ENCODE measurements around the gene MAP7D3.

Gene MAP7D3

DNA sequence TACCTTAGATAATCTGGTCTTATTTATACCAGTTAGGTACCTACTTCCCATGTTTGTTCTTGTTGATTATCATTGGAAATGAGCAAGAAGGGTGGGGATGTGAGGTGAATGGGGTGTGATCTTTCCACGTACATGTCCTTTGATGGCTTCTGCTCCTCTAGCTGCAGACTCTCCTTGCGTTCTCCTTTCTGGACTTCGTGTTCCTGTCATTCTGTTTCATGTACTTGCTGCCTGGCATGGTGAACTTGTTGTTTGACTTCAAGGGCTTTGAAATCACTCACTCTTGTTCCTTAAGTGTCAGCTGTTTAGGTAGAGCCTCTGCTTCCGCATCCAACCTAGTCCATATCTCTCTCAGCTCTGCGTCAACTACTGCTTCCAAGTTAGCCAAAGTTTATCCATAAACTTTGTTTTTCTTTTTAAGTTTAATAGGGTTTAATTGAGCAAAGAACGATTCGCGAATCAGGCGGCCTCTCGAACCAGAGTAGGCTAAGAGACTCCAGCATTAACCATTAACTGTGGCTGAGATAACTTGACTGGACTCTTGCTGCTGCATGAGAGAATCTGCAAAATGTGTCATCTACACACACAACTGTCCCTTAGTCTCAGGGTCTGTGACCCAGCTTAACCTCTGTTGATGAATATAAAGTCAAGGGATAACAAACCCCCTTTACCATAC is 61.0 kb downstream of the MAP7D3 start:
- no peak for TF ChIP-seq CTCF (IDR thresholded peaks at IDR 0.05)

DNA sequence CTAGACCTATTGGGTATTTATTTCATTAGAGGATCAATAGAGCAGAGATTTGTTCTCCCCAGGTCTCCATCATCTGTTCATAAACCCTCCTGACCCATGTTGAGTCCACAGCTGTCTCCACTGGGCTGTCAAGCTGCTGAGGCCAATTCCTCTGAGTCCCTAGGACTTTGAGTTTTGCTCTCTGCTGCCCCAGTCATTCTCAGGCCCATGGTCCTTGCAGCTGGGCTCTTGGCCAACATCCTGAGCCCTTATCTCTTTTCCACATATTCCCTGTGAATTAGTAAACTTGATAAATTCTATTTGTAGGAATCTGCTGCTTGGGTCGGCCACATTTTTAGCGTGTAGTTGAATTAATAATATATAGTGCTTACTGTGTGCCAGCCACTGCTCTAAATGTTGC is 62.0 kb downstream of the MAP7D3 start:
- no peak for TF ChIP-seq CTCF (IDR thresholded peaks at IDR 0.05)

- no peak for TF ChIP-seq CTCF (IDR thresholded peaks at IDR 0.05)
Observed at GRCh38 chrX:136186023-136186413, 65.2 kb downstream of the MAP7D3 start.

DNA sequence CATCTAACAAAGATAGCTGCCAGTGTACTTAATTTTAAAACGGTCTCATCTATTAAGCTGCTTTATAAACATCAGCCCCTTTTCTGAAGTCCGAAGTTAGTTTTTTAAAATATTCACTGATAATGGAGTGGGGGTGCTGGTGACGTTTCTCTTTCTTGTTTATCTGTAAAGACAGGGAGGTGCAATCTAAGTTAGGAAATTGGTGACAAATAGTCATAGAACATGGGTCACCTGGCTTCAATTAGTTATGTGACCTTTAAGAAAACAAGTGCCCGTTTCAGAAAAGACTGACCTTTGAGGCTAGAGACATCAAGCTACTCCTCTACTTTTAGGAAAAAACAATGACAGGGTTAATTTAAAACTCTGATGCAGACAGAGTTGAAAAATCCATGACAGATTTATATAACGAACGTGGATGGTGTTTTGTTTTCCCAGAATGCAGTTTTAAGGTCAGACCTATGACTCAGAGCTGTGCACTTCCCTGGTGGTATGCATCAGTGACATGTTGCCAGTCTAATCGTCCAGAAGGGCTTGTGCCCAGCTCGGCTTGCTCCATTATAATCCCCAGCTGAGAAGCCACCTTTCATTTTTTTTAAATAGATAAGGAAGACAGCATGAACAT is 65.7 kb downstream of the MAP7D3 start:
- TF ChIP-seq CTCF (IDR thresholded peaks at IDR 0.05), result no peak

DNA sequence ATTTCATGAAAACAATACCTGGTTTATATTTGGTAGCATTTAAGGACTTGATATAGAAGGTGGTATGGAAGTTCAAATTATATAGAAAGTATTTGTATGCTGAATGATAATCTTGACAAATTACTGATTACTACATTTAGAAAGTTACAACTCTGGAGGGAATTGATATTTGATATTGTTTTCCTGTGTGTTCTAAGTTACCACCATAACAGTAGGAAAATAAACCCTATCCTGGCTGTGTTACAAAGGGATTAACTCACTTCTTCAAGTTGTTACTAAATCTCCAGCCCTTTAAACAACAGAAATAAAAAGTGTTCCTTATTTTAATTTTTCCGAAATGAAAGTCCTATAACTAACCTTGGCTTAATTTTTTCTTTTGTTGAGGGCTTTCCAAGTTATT is 67.3 kb downstream of the MAP7D3 start:
- TF ChIP-seq CTCF (IDR thresholded peaks at IDR 0.05), result no peak

DNA sequence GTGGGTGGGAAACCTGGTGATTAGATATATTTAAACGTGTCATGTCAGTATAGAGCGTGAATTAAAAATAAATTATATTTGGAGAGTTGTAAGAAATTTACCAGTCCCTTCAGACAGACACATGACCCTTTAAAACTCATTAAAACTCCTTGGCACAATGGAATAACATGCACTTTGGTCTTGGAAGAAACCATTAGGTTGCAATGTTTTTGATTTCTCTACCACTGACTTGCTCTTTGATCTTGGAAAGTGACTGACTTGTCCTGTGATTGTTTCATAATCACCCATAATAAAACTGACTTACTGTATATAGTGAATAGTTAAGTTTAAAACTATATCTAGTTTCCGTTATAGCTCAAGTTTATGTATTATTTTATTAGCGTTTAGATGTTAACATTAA is 68.0 kb downstream of the MAP7D3 start:
- TF ChIP-seq CTCF (IDR thresholded peaks at IDR 0.05), result no peak

- no peak for TF ChIP-seq CTCF (IDR thresholded peaks at IDR 0.05)
Observed at GRCh38 chrX:136182414-136182813, 68.8 kb downstream of the MAP7D3 start.

All from LNCAP (cell line).